ENCODE results near the gene PRKAG1.

DNA sequence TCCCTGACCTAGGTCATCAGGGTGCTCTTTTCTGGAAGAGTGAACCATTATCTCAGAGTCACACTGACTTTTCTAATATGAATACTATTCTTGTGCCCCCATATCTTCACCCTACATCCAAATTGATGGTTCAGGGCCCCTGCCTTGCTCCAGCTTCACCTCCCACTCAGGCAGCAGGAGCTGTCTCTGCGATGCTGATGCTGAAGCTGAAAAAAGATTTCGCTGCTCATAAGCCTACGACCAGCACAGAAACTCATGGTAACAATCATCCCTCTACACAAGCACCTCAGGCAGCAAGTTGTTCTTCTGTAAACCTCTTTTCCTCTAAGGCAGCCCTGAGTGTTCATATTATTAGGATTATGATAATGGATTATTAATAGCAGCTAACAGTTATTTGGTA, 64.5 kb downstream of the PRKAG1 start:
- TF ChIP-seq CTCF (IDR thresholded peaks at IDR 0.05) = no peak
- no peak for TF ChIP-seq POLR2A (IDR thresholded peaks at IDR 0.05)
- TF ChIP-seq EP300 (IDR thresholded peaks at IDR 0.05) = no peak
